PFSK-1 (cell line): ENCODE measurements around the gene SGO2.

ENCODE experiments used
- FOXP2 ChIP-seq: optimal IDR thresholded peaks from 2 replicates; pipeline ENCODE3; 2011; ENCODE audit warnings: borderline replicate concordance, control low read depth, inconsistent platforms; ENCODE audit not compliant: insufficient read depth; ENCODE audit errors: extremely low read length, extremely low read depth
- POLR2AphosphoS5 ChIP-seq: IDR thresholded peaks from 2 replicates; pipeline ENCODE4 v1.6.1; 2012; ENCODE audit warnings: low read depth, mild to moderate bottlenecking, control low read depth, low read length, moderate library complexity
- SIN3A ChIP-seq: IDR thresholded peaks from 2 replicates; pipeline ENCODE4 v1.6.1; 2012; ENCODE audit warnings: mild to moderate bottlenecking, low read length, moderate library complexity, borderline replicate concordance; ENCODE audit not compliant: insufficient read depth
- TAF1 ChIP-seq: IDR thresholded peaks from 2 replicates; pipeline ENCODE4 v1.6.1; 2012; ENCODE audit warnings: low read length, control low read depth, borderline replicate concordance; ENCODE audit not compliant: insufficient read depth
- TF ChIP-seq, protein P1 (sequence below), 2 experiments: IDR thresholded peaks; 2 replicates each; pipeline versions ENCODE4 v1.6.1 to v1.8.0; 2011 to 2012; ENCODE audit warnings: low read depth in 2 of 2, low read length in 2 of 2, control low read depth in 1 of 2, inconsistent platforms in 1 of 2, mild to moderate bottlenecking in 1 of 2, moderate library complexity in 1 of 2; ENCODE audit not compliant: insufficient read depth in 1 of 2

DNA sequence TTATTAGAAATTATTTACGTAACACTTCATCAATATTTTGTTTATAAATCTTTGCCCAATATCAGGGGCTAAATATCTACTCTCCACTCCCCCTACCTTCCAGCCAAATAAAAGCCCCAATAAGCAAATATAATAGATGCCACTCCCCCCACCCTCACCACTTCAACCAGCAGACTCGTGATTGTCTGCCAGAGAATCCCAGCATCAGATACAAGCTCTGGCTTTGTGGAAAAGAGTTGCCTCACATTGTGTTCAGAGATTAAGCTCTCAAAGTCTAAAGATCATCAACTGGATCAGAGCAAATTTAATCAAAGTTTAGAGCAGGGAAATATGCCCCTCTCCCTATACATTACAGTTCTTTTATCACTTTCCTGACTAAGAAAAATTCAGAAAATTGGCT lies 99.3 kb downstream of the SGO2 start:
- TF ChIP-seq POLR2AphosphoS5 (no peak), SIN3A (no peak), TAF1 (no peak), FOXP2 (no peak)
- TF ChIP-seq, protein P1, sequence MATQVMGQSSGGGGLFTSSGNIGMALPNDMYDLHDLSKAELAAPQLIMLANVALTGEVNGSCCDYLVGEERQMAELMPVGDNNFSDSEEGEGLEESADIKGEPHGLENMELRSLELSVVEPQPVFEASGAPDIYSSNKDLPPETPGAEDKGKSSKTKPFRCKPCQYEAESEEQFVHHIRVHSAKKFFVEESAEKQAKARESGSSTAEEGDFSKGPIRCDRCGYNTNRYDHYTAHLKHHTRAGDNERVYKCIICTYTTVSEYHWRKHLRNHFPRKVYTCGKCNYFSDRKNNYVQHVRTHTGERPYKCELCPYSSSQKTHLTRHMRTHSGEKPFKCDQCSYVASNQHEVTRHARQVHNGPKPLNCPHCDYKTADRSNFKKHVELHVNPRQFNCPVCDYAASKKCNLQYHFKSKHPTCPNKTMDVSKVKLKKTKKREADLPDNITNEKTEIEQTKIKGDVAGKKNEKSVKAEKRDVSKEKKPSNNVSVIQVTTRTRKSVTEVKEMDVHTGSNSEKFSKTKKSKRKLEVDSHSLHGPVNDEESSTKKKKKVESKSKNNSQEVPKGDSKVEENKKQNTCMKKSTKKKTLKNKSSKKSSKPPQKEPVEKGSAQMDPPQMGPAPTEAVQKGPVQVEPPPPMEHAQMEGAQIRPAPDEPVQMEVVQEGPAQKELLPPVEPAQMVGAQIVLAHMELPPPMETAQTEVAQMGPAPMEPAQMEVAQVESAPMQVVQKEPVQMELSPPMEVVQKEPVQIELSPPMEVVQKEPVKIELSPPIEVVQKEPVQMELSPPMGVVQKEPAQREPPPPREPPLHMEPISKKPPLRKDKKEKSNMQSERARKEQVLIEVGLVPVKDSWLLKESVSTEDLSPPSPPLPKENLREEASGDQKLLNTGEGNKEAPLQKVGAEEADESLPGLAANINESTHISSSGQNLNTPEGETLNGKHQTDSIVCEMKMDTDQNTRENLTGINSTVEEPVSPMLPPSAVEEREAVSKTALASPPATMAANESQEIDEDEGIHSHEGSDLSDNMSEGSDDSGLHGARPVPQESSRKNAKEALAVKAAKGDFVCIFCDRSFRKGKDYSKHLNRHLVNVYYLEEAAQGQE (IDR thresholded peaks at IDR 0.05; ENCODE audit: insufficient read depth in 1 of 2, low read depth in 2 of 2, low read length in 2 of 2) = no peak
